GM12878 (cell line): ENCODE measurements around the gene SIT1. TPM values are rescaled to one million over a fixed set of nuclear protein-coding genes. Genes with fewer than 3 reads are reported as not detected.

ENCODE experiments used
- MEF2A ChIP-seq: IDR thresholded peaks from 2 replicates; pipeline ENCODE4 v1.6.1; 2011; ENCODE audit warnings: low read depth, mild to moderate bottlenecking, low read length, moderate library complexity; ENCODE audit not compliant: insufficient read depth
- YBX1 ChIP-seq: fragments of 450-650 bp; IDR thresholded peaks from 2 replicates; pipeline ENCODE4 v1.6.1; 2016; ENCODE audit warnings: antibody characterized with exemption
- YY1 ChIP-seq: IDR thresholded peaks from 2 replicates; pipeline ENCODE4 v1.6.1; 2011; ENCODE audit warnings: low read depth, mild to moderate bottlenecking, low read length
- polyA plus RNA-seq, 11 experiments: library from polyadenylated mRNA; depleted of rRNA in 4 of 11; unstranded in 6 of 11; stranded (reverse) in 5 of 11; fragments of >200 nt; fragmentation: Nextera tagmentation in 4 of 11; fragmentation: Illumina TruSeq in 1 of 11; extraction: Ambion mirVana in 4 of 11; extraction: Trizol in 1 of 11; gene quantifications; 1 replicate in 1 of 11; 2 replicates in 10 of 11; pipeline versions ENCODE4 v1.2.1 to v1.2.3, GENCODE V29; 2011 to 2016; ENCODE audit warnings: inconsistent platforms in 2 of 11, missing spikeins in 2 of 11, low read depth in 1 of 11
- total RNA-seq, 4 experiments: library from RNA; depleted of rRNA in 3 of 4; stranded (reverse); fragments of >200 nt in 3 of 4; fragmentation: Illumina TruSeq in 1 of 4; extraction: Trizol in 1 of 4; gene quantifications; 2 replicates each; pipeline versions ENCODE4 v1.2.1 to v1.2.3, GENCODE V29; 2013 to 2021
- TF ChIP-seq, protein P1 (sequence below): fragments of 450-650 bp; formaldehyde crosslinking; IDR thresholded peaks from 2 replicates; pipeline ENCODE4 v1.5.0; 2022; ENCODE audit warnings: mild to moderate bottlenecking, missing genetic modification characterization
- TF ChIP-seq, protein P2 (sequence below): IDR thresholded peaks from 2 replicates; pipeline ENCODE4 v1.6.1; 2012; ENCODE audit warnings: mild to moderate bottlenecking, low read depth, low read length

SIT1 gene
- total and polyA plus RNA-seq, 10 of the 15 experiments (the other 5 are each of a cell fraction or from before 2014, with no cell fraction given), result 0.97 to 137 (median 59.7) TPM

DNA sequence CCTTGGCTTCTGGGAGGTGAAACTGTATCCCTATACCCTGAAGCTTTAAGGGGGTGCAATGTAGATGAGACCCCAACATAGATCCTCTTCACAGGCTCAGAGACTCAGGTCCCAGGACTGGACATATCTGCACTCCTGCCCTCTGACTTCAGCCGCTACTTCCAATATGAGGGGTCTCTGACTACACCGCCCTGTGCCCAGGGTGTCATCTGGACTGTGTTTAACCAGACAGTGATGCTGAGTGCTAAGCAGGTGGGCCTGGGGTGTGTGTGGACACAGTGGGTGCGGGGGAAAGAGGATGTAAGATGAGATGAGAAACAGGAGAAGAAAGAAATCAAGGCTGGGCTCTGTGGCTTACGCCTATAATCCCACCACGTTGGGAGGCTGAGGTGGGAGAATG is 28.4 kb upstream of the SIT1 start (continued):
- TF ChIP-seq, protein P1, sequence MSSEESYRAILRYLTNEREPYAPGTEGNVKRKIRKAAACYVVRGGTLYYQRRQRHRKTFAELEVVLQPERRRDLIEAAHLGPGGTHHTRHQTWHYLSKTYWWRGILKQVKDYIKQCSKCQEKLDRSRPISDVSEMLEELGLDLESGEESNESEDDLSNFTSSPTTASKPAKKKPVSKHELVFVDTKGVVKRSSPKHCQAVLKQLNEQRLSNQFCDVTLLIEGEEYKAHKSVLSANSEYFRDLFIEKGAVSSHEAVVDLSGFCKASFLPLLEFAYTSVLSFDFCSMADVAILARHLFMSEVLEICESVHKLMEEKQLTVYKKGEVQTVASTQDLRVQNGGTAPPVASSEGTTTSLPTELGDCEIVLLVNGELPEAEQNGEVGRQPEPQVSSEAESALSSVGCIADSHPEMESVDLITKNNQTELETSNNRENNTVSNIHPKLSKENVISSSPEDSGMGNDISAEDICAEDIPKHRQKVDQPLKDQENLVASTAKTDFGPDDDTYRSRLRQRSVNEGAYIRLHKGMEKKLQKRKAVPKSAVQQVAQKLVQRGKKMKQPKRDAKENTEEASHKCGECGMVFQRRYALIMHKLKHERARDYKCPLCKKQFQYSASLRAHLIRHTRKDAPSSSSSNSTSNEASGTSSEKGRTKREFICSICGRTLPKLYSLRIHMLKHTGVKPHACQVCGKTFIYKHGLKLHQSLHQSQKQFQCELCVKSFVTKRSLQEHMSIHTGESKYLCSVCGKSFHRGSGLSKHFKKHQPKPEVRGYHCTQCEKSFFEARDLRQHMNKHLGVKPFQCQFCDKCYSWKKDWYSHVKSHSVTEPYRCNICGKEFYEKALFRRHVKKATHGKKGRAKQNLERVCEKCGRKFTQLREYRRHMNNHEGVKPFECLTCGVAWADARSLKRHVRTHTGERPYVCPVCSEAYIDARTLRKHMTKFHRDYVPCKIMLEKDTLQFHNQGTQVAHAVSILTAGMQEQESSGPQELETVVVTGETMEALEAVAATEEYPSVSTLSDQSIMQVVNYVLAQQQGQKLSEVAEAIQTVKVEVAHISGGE (CRISPR knock-in tag), result no peak
- no peak for TF ChIP-seq YBX1
- no peak for TF ChIP-seq YY1
- no peak for TF ChIP-seq MEF2A
- TF ChIP-seq, protein P2, sequence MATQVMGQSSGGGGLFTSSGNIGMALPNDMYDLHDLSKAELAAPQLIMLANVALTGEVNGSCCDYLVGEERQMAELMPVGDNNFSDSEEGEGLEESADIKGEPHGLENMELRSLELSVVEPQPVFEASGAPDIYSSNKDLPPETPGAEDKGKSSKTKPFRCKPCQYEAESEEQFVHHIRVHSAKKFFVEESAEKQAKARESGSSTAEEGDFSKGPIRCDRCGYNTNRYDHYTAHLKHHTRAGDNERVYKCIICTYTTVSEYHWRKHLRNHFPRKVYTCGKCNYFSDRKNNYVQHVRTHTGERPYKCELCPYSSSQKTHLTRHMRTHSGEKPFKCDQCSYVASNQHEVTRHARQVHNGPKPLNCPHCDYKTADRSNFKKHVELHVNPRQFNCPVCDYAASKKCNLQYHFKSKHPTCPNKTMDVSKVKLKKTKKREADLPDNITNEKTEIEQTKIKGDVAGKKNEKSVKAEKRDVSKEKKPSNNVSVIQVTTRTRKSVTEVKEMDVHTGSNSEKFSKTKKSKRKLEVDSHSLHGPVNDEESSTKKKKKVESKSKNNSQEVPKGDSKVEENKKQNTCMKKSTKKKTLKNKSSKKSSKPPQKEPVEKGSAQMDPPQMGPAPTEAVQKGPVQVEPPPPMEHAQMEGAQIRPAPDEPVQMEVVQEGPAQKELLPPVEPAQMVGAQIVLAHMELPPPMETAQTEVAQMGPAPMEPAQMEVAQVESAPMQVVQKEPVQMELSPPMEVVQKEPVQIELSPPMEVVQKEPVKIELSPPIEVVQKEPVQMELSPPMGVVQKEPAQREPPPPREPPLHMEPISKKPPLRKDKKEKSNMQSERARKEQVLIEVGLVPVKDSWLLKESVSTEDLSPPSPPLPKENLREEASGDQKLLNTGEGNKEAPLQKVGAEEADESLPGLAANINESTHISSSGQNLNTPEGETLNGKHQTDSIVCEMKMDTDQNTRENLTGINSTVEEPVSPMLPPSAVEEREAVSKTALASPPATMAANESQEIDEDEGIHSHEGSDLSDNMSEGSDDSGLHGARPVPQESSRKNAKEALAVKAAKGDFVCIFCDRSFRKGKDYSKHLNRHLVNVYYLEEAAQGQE, result no peak
